ENCODE results near the gene DDX54.

The DDX54 gene

DNA sequence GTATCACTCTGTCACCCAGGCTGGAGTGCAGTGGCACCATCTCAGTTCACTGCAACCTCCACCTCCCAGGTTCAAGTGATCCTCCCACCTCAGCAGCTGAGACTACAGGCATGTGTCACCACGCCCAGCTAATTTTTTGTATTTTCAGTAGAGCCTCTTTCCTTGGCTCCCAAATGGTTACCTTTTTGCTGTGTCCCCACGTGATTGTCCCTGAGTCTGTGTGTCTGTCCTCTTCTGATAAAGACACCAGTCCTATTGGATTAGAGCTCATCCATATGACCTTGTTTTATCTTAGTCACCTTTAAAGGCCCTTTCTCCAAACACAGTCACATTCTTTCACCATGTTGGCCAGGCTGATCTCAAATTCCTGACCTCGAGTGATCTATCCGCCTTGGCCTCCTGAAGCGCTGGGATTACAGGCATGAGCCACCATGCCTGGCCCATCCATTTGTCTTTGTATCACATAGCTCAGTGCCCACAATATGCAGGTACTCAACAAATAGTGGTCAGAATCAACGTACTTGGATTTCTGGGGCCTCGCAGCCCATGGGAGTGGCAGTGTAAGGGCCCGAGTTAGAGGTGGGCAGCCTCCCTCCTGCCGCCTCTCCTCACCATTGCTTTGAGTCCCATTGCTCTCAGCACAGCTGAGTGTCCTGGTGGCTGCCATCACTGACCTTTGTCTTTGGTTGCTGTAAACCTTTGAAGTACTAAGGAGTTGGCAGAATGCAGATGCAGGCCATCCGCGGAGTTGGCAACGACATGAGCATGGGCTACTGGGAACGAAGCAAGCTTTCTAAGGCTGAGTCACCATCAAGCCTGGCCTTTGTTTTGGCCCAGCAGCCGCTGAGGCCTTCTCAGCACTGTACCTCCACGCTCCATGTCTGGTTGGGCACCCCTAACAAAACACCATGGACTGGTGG, 45.3 kb upstream of the DDX54 start:
- no peaks in the 10 kb centered on the region for H3K79me1 ChIP-seq (ENCODE audit: low read depth, low read length)
- no peak overlapping the region for H3K14ac ChIP-seq (ENCODE audit: low read length)
- no peak overlapping the region for H2AK5ac ChIP-seq (ENCODE audit: low read depth, low read length)
- H3K18ac ChIP-seq (ENCODE audit: low read length) = no peak overlapping the region
- H3K4me3 ChIP-seq (ENCODE audit: low read length in 2 of 2) = no peak overlapping the region
- WGBS, 2 donors (ENCODE audit: extremely low coverage in 2 of 2, insufficient read length in 2 of 2, insufficient replicate concordance in 1 of 2) = no CpG with 5 or more reads among the region's 15 CpGs
- H2BK120ac ChIP-seq (ENCODE audit: low read depth, low read length) = no peak overlapping the region
- H3K9ac ChIP-seq (ENCODE audit: low read depth, low read length, poor library complexity) = no peak overlapping the region
- H2AFZ ChIP-seq (ENCODE audit: low read length) = no peak overlapping the region
- no peak overlapping the region for H2BK12ac ChIP-seq (ENCODE audit: low read length)
- no peak overlapping the region for H3K4ac ChIP-seq (ENCODE audit: low read length)
- H4K8ac ChIP-seq (ENCODE audit: low read depth, low read length) = no peak overlapping the region
- H3K23ac ChIP-seq (ENCODE audit: low read depth, low read length, poor library complexity) = no peak overlapping the region
- H3K9me3 ChIP-seq (replicated peaks in 1 of 2; ENCODE audit: control insufficient read depth in 2 of 2, insufficient read depth in 1 of 2, low read depth in 1 of 2, low read length in 2 of 2) = peaks cover 3 to 5% of the 10 kb centered on the region in 2 donors
- peaks cover 14 to 21% of the 10 kb centered on the region in 2 donors for H3K36me3 ChIP-seq (replicated peaks in 1 of 2; ENCODE audit: control insufficient read depth in 2 of 2, insufficient read depth in 2 of 2, low read length in 2 of 2)
- H3K4me2 ChIP-seq (ENCODE audit: insufficient read depth, low read length, poor library complexity, severe bottlenecking) = no peak overlapping the region
- peaks cover 10 to 20% of the 10 kb centered on the region in 2 donors for H3K4me1 ChIP-seq (ENCODE audit: control insufficient read depth in 2 of 2, insufficient read depth in 1 of 2, low read depth in 1 of 2, low read length in 2 of 2)
- no peak overlapping the region for H2BK15ac ChIP-seq (ENCODE audit: low read length)
- H2BK5ac ChIP-seq (ENCODE audit: low read length) = no peak overlapping the region
- DNase-seq (ENCODE audit: low spot score) = no peak
- H3K27me3 ChIP-seq (ENCODE audit: control insufficient read depth in 3 of 3, insufficient read depth in 3 of 3, low read depth in 1 of 3, low read length in 3 of 3) = no peaks in the 10 kb centered on the region
- H4K91ac ChIP-seq (ENCODE audit: low read depth, low read length, poor library complexity) = no peak overlapping the region
- no peak overlapping the region for H3K27ac ChIP-seq (replicated peaks; ENCODE audit: low read length)

DNA sequence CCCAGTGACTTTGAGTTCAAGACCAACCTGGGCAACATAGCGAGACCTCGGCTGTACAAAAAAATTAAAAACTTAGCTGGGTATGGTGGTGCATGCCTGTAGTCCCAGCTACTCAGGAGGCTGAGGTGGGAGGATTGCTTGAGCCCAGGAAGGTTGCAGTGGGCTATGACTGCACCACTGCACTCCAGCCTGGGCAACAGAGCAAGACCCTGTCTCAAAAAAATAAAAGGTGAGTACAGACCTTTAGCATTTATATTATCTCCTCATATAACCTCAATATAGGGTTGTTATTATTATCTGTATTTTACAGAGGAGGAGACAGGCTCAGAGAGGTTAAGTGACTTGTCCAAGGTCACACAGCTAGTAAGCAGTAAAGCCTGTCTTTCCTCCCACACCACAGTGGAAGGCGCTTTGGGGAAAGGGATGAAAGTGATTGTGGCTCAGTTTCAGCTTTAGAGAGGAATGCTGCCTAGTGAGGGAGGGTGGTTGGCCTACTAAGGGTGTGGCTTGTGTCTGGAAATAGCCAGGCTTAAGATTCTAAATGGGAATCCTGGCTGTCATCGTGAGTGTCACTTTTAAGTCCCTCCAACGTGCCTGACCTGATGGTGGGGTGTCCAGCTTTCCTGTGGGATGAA, 43.2 kb upstream of the DDX54 start:
- Histone ChIP-seq H3K27me3 (ENCODE audit: control insufficient read depth in 3 of 3, insufficient read depth in 3 of 3, low read depth in 1 of 3, low read length in 3 of 3) (no peaks in the 10 kb centered on the region), H3K4me2 (ENCODE audit: insufficient read depth, low read length, poor library complexity, severe bottlenecking) (no peak overlapping the region), H2BK12ac (ENCODE audit: low read length) (no peak overlapping the region), H3K9me3 (replicated peaks in 1 of 2; ENCODE audit: control insufficient read depth in 2 of 2, insufficient read depth in 1 of 2, low read depth in 1 of 2, low read length in 2 of 2) (peaks cover 3 to 5% of the 10 kb centered on the region in 2 donors), H3K4ac (ENCODE audit: low read length) (no peak overlapping the region), H4K8ac (ENCODE audit: low read depth, low read length) (no peak overlapping the region), H3K4me3 (ENCODE audit: low read length in 2 of 2) (no peak overlapping the region), H3K27ac (replicated peaks; ENCODE audit: low read length) (no peak overlapping the region), H2AFZ (ENCODE audit: low read length) (no peak overlapping the region), H3K18ac (ENCODE audit: low read length) (no peak overlapping the region), H3K9ac (ENCODE audit: low read depth, low read length, poor library complexity) (no peak overlapping the region), H3K14ac (ENCODE audit: low read length) (no peak overlapping the region), H2AK5ac (ENCODE audit: low read depth, low read length) (no peak overlapping the region), H4K91ac (ENCODE audit: low read depth, low read length, poor library complexity) (no peak overlapping the region), H3K79me1 (ENCODE audit: low read depth, low read length) (no peaks in the 10 kb centered on the region), H3K36me3 (replicated peaks in 1 of 2; ENCODE audit: control insufficient read depth in 2 of 2, insufficient read depth in 2 of 2, low read length in 2 of 2) (peaks cover 12 to 21% of the 10 kb centered on the region in 2 donors), H2BK15ac (ENCODE audit: low read length) (no peak overlapping the region), H2BK5ac (ENCODE audit: low read length) (no peak overlapping the region), H3K4me1 (ENCODE audit: control insufficient read depth in 2 of 2, insufficient read depth in 1 of 2, low read depth in 1 of 2, low read length in 2 of 2) (peaks cover 10 to 20% of the 10 kb centered on the region in 2 donors), H2BK120ac (ENCODE audit: low read depth, low read length) (no peak overlapping the region), H3K23ac (ENCODE audit: low read depth, low read length, poor library complexity) (no peak overlapping the region)
- no CpG with 5 or more reads among the region's 5 CpGs for WGBS, 2 donors (ENCODE audit: extremely low coverage in 2 of 2, insufficient read length in 2 of 2, insufficient replicate concordance in 1 of 2)
- no peak for DNase-seq (ENCODE audit: low spot score)

- Histone ChIP-seq H3K4me1 (ENCODE audit: control insufficient read depth in 2 of 2, insufficient read depth in 1 of 2, low read depth in 1 of 2, low read length in 2 of 2) (peaks cover 13 to 14% of the 10 kb centered on the region in 2 donors), H4K91ac (ENCODE audit: low read depth, low read length, poor library complexity) (no peak overlapping the region), H3K23ac (ENCODE audit: low read depth, low read length, poor library complexity) (no peak overlapping the region), H3K9me3 (replicated peaks in 1 of 2; ENCODE audit: control insufficient read depth in 2 of 2, insufficient read depth in 1 of 2, low read depth in 1 of 2, low read length in 2 of 2) (peaks cover 3 to 5% of the 10 kb centered on the region in 2 donors), H2BK12ac (ENCODE audit: low read length) (no peak overlapping the region), H3K36me3 (replicated peaks in 1 of 2; ENCODE audit: control insufficient read depth in 2 of 2, insufficient read depth in 2 of 2, low read length in 2 of 2) (peaks cover 12 to 21% of the 10 kb centered on the region in 2 donors), H4K8ac (ENCODE audit: low read depth, low read length) (no peak overlapping the region), H3K27me3 (ENCODE audit: control insufficient read depth in 3 of 3, insufficient read depth in 3 of 3, low read depth in 1 of 3, low read length in 3 of 3) (no peaks in the 10 kb centered on the region), H3K4ac (ENCODE audit: low read length) (no peak overlapping the region), H2AFZ (ENCODE audit: low read length) (no peak overlapping the region), H3K4me2 (ENCODE audit: insufficient read depth, low read length, poor library complexity, severe bottlenecking) (no peak overlapping the region), H3K9ac (ENCODE audit: low read depth, low read length, poor library complexity) (no peak overlapping the region), H2BK5ac (ENCODE audit: low read length) (no peak overlapping the region), H2BK15ac (ENCODE audit: low read length) (no peak overlapping the region), H3K14ac (ENCODE audit: low read length) (no peak overlapping the region), H2AK5ac (ENCODE audit: low read depth, low read length) (no peak overlapping the region), H3K27ac (replicated peaks; ENCODE audit: low read length) (no peak overlapping the region), H2BK120ac (ENCODE audit: low read depth, low read length) (no peak overlapping the region), H3K79me1 (ENCODE audit: low read depth, low read length) (no peaks in the 10 kb centered on the region), H3K4me3 (ENCODE audit: low read length in 2 of 2) (no peak overlapping the region), H3K18ac (ENCODE audit: low read length) (no peak overlapping the region)
- no peak for DNase-seq (ENCODE audit: low spot score)
- no CpG with 5 or more reads among the region's 5 CpGs for WGBS, 2 donors (ENCODE audit: extremely low coverage in 2 of 2, insufficient read length in 2 of 2, insufficient replicate concordance in 1 of 2)
Observed at GRCh38 chr12:113227686-113228391, 42.6 kb upstream of the DDX54 start.

Data from neuronal stem cell (in vitro differentiated cells).